EH (cell line): ENCODE data around the gene PARPBP.
"Not testable (repeated sequence)": the region's sequence is repeated elsewhere in the genome, so short reads cannot be mapped to it uniquely, and the experiment has no call there.

ENCODE experiments used
- DNase-seq: peaks from one replicate; pipeline ENCODE4 v3.0.0-alpha.2; 2015; ENCODE audit warnings: low read depth

Gene PARPBP

DNA sequence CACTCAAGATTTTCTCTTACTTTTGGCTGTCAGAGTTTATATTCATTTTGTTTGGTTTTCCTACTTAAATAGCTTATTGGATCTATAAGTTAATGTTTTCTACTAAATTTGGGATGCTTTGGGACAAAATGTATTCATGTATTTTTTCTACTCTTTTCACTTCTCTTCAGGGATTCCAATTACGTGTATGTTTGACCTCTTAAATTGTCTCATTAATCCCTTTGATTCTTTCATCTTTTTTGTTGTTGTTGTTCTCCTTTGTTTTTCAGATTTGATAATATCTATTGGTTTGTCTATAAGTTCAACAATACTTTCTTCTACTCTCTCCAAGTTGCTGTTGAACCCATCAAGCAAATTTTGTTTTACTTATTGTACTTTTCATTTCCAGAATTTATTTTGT is 43.4 kb downstream of the PARPBP start:
- DNase-seq = no peak

DNA sequence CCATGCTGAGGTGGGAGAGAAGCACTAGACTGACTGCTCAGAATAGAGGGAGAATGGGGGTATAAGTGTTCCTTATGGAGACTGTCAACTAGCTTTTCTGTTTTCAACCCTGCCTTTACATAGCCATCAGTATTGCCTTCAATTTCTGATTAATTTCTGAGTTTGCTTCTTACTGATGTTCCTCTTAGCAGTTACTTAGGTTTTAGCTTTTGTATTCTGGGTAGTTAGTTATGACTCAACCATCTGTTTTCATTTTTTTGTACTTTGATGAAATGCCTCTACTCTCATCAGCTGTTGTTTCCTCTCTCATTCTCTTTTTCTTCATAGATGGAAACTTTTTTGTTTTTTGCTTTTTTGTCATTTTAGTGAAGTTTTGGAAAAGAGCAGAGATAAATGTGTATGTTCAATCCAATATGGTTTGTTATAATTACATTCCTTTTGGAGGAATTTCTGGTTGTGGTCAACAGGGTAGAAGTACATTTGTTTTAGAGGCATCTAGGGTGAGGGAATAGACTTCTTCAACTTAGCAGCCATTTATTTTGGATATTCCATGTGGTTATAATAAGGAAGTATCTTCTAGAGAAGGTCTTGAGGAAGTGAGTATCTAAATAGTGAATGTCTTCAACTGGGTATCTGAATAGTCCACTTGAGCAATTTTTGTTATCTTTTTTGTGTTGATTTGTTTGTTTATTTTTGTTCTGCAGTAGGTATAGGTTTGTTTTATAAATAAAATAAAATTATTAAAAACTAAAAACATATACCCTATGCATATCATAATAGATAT is 48.0 kb downstream of the PARPBP start:
- DNase-seq = peak; percentile 25

DNA sequence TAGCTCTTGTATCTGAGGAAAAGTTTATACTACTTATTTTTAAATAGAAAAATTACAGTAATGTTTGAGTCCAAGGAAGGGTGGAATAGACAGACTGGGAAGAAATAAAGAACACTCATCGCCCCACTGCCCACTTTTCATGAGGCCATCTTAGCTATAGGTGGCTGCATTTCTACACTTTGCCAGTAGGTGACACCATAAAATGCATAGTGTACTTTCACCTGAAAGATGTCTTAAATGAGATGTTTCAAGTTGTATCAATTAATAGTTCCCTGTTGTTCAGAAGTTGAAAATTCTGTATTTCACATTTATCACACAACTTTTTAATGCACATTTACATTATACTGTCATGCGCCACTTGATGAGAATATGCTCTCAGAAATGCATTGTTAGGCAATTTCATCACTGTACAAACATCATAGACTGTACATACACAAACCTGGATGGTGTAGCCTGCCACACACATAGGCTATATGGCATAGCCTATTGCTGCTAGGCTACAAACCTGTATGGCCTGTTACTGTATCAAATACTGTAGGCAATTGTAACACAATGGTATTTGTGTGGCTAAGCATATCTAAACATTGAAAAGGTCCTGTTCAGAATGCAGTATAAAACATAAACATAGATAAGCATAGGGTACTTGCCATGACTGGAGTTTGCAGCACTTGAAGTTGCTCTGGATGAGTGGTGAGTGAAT is 50.1 kb downstream of the PARPBP start:
- DNase-seq = peak; percentile 49

DNA sequence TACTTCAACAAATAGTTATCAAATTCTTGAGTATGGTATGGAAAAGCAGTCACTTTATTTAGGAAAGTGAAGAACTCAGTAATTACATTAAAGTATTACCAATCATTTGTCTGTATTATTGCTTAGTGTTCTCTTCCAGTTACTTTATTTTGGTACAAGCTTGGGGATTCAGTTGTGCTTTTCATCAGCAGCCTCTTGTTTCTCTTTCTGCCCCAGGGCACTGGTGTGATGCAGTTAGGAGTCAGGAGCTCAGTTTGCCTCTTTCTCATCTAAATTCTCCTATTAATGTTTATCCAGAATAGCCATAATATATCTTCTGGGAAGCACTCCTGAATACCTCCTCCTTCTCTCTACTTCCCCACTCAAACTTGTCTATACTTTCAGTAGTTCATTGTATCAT is 52.0 kb downstream of the PARPBP start:
- peak; percentile 33 for DNase-seq

DNA sequence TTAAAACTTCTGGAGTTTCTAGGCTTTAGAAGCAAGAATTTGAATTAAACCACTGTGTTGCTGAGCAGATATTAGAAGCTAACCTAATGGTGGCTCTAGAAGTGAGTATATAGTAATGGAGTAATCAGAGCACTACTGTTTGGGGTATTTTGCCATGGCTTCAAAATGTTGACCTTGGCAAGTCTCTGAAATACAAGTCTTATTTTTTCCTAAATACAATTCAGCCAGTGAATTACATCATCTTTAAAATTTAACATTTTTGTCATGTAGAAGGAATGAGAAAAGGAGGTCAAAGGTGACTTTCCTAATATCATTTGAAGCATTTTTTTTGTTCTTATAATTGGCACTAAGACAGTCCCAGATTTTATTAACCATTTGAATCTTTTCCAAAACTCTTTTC is 52.5 kb downstream of the PARPBP start:
- peak; percentile 77 for DNase-seq

DNA sequence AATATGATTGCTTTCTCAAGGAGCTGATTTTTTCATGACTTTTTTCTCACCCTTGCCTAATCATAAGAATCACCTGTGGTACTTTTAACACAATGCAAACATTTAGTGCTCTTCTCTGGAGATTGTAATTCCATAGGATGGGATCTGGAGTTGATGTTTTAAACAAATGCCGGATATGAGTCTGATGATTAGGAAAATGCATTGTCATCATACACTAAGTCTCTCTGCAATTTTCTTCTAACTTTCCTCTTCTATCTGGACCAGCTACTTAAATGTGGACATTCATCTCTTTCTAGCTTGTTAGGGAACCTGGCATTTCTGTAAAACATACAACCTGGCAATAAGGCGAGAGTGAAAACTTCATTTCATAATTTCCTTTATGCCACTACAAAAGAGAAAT is 54.1 kb downstream of the PARPBP start:
- DNase-seq = no peak

DNA sequence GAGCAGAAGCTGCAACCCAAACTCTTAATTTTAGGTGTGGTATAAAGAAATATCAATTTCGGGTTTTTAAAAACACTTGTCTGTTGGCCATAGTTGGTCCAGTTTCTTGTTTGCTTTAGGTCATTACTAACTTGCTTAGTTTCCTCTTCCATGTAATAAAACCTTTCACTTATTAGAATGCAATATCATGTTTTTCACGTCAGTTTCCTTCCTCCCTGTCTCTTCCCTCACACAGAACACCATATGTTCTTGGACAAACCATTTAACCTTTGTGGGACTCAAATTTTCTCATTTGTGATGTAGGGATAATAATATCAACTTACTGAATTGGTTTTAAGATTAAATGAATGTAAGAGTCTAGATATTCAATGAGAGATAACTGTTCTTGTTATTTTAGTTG is 54.8 kb downstream of the PARPBP start:
- no peak for DNase-seq

DNA sequence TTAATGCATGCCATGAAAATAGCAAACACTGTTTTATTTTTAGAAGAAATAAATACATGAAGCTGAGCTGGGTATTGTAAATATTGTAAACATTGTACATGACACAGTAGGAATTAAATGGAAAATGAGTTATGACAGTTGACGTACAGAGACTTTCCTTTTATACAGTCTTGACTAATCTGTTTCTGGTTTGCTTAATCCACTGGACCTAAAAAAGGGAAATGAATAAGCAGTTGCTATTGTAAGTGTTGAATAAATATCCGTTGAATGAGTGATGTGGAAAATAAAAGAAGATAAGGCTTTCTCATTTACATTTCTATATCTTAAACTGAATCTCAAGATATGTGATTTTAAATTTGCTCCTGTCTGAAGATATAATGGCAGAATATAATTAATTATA is 62.7 kb downstream of the PARPBP start:
- no peak for DNase-seq

DNA sequence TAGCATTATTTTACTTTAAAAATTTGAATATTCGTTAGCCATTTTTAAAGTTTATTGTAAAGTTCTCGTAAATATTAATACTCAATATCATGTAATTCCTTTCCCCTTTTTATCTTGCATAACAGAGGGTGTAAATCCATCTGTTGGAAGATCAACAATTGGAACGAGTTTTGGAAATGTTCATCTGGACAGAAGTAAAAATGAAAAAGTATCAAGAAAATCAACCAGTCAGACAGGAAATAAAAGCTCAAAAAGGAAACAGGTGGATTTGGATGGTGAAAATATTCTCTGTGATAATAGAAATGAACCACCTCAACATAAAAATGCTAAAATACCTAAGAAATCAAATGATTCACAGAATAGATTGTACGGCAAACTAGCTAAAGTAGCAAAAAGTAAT is 75.8 kb downstream of the PARPBP start:
- DNase-seq = no peak

DNA sequence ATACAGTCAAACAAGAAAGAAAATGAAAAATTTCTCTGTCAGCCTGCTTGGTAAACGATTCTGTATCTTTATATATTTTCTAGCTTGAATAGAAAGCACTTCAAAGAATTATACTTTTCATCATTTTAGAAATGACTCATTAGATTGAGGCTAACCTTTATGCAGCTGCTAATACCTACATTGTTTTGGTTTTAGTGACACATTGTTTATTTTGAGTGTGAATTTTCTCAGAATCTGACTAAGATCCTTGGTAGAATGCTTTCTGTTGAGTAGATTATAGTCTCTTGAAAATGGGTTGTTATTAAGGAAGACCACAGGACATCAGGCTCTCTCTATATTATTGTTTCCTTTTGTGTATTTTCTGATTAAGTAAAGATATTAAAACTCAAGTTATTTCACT is 77.8 kb downstream of the PARPBP start, which contains the start of gene PMCH:
Gene PMCH, minus strand, starts transcription at position 45 of the 400 bp plus-strand sequence. CDS start 63 bp downstream, outside the sequence.
- peak; percentile 42 for DNase-seq

DNA sequence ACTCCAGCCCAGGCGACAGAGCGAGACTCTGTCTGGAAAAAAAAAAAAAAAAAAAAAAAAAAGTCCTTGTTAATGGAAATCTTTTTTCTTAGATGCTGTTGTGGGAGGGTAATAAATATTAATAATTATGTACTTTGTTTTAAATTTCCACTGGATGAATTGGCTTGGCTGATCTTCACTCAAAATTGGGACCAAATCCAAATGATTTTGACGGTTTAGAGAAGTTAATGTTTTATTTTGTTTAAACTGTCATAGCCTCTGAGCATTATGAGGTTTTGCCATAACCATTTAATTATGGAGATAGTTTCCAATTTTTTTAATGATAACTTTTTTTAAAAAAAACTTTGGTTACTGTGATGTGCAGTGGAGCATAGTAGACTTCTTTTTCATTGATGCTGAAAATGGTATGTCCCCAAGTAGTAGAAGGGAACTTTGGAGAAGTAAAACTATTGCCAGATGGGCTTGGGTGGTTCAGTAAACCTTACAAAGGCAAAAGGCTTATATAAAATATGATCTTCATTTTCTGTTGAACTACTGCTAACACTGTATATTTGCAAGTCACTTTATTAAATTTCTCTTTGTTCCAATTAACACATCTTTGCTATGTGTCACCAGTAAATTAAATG is 81.6 kb downstream of the PARPBP start:
- no peak for DNase-seq

DNA sequence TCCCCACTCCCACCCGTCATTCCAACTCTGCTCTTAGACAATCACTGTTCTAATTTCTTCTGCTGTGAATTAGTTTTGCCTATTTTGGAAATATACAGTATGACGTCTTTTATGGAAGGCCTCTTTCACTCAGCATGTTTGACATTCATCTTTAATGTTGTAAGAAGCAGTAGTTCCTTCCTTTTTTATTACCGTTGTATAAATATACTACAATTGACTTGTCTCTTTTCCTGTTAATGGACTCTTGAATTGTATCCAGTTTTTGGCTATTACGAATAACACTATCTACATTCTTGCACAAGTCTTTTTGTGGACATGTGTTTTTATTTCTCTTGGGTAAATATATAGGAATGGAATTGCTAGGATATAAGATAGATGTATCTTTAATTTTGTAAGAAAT is 82.6 kb downstream of the PARPBP start:
- DNase-seq = no peak

DNA sequence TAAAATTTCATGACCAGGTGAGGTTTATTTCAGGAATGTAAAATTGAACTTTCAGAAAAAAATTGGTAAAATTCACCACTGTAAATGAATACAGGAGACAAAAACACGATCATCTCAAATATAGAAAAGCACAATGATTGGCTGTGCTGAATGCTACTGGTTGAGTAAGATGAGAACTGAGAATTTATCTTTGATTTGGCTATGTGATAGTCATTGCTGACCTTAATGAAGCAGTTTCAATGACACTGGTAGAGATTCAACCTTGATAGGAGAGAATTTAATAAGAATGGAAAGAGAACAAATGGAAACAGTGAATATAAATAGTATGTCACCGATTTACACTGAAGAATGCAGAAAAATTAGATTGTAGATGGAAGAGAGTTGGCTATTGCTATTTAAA is 84.0 kb downstream of the PARPBP start:
- DNase-seq = no peak

DNA sequence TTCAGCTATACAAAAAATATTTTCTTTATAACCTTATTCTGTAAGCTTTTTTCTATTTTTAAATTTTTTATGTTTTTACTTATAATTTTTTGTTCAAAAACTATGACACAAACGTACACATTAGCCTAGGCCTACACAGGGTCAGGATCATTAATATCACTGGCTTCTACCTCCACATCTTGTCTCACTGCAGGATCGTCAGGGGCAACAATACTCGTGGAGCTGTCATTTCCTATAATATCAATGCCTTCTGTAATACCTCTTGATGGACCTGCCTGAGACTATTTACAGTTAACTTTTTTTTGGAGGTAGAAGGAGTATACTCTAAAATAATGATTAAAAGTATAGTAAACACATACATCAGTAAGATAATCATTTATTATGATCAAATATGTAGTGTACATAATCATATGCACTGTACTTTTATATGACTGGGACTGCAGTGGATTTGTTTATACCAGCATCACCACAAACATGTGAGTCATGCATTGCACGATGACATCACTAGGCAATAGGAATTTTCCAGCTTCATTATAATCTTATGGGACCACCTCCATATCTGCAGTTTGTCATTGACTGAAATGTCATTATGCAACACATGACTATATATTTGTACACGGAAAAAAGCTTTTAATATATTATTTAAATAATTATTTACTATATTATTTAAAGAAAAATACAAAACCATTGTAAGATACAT is 96.2 kb downstream of the PARPBP start:
- peak; percentile 61 for DNase-seq

DNA sequence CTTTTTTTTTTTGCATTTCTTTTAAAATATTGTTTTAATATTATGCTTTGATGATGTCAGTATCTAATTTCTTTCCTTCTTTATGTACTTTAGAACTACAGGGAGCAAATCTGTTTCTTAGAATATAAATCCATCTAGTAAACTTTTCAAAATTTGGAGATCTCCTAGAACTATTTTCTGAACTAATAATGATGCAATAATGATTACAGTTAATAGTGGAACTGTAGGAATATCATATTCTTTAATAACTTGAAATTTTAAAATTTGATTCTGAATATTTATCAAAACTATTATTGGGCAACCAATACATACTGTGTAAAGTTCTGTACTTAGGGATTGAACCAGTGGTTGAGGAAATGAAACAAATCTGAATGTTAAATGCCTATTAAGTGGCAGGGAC is 100.8 kb downstream of the PARPBP start:
- DNase-seq = no peak

DNA sequence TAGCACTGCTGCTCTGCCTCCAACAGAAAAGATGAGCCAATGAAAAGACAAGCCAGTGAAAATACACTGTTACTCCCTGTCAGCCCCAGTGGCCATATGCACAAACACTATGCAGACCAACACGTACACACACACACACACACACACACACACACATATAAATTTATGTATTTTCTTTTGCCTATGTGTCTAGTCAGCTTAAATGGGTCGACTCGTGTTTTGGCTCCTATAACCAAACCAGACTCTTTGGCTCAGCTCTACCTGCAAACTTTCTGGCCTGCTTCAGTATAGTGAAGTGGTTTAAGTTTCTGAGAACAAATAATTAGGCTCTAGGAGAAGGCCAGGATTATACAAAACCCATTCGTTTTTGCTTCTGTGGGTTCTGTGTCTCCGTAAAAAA is 108.0 kb downstream of the PARPBP start:
- no peak for DNase-seq

DNA sequence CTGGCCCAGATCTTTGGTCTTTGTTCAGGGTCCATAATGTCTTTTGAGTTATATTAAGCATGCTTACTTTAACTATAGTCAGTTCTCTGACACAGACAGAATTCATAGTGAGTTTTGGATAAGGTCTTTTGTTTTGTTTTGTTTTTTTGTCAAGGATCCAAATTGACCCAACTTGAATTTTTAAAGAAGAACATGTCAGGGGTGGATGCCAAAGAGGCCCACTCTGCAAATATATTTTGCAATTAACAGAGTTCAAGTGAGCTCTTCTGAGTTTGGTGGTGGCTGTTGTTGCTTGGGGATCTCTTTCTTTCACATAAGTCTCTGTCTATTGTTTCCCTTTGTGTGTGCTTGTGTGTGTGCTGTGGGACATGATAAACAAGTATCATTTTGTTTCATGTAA is 112.1 kb downstream of the PARPBP start:
- no peak for DNase-seq

DNA sequence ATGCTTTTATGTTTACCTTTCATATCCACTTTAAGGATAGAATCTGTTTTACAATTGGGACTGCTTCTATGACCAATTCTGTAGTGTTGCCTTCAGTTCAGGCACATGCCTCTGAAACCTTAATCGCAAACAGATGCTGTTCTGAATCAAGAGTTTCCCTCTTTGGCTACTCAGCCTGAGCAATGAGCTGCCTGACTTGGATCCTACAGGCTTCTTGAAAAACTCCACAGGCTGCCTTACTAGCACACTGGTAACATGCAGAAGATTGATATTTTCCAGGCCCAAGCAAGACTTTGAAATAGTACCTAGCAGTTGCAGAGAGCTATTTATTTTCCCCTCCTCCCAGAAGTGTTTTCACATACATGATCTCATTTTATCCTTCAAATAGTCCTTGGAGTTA is 112.5 kb downstream of the PARPBP start:
- peak; percentile 55 for DNase-seq

DNA sequence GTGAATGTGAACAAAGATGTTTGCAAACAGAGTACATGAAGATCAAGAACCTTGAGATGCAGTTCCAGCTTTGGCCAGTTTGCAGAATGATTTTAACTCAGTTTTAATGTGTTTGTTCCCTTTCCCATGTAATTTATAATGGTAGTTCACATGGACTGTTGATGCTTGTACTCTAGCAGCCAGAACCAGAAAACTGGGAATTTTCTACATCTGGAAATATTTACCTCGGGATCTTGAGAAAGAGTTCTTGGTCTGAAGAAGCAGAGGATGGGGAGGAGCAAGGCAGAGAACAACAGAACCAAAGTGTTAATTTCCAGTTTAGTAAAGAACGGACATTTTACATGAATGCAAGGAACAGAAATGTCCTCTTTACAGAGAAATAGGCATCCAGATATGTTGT is 114.6 kb downstream of the PARPBP start:
- DNase-seq = peak; percentile 2

DNA sequence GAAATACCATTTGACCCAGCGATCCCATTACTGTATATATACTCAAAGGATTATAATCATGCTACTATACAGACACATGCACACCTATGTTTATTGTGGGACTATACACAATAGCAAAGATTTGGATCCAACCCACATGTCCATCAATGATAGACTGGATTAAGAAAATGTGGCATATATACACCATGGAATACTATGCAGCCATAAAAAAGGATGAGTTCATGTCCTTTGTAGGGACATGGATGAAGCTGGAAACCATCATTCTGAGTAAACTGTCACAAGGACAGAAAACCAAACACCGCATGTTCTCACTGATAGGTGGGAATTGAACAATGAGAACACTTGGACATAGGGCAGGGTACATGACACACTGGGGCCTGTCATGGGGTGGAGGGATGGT is 120.9 kb downstream of the PARPBP start:
- DNase-seq = not testable (repeated sequence)
